Ascending aorta (tissue), 2 donors: ENCODE measurements around the gene PSMD2. TPM values are rescaled to one million over a fixed set of nuclear protein-coding genes. Genes with fewer than 3 reads are reported as not detected.

Experiments used
- DNase-seq, 2 donors: peaks; one replicate each; pipeline ENCODE4 v3.0.0-alpha.2; 2019; ENCODE audit warnings: low spot score in 2 of 2
- H3K27ac ChIP-seq, 2 donors: fragments of 200-600 bp; sonication (generic); one replicate each; pipeline ENCODE4 v1.5.1; 2016 to 2017; ENCODE audit warnings: mild to moderate bottlenecking in 1 of 2
- H3K27me3 ChIP-seq: fragments of 200-600 bp; sonication (generic); one replicate; pipeline ENCODE4 v1.5.1; 2017
- H3K36me3 ChIP-seq, 2 donors: fragments of 200-600 bp; sonication (generic); one replicate each; pipeline ENCODE4 v1.5.1; 2016
- H3K4me1 ChIP-seq, 2 donors: fragments of 200-600 bp; sonication (generic); one replicate each; pipeline ENCODE4 v1.5.1; 2016 to 2017; ENCODE audit warnings: mild to moderate bottlenecking in 1 of 2
- H3K4me3 ChIP-seq, 2 donors: fragments of 200-600 bp; sonication (generic); one replicate each; pipeline ENCODE4 v1.5.1; 2016 to 2017; ENCODE audit warnings: mild to moderate bottlenecking in 1 of 2
- H3K9me3 ChIP-seq, 2 donors: fragments of 200-600 bp; sonication (generic); one replicate each; pipeline ENCODE4 v1.5.1; 2016
- CTCF ChIP-seq, 3 experiments: fragments of 200-600 bp in 2 of 3; fragments of 450-650 bp in 1 of 3; sonication (generic) in 2 of 3; IDR thresholded peaks; one replicate each; pipeline ENCODE4 v1.5.1; 2016 to 2019; ENCODE audit warnings: antibody characterized with exemption in 3 of 3, mild to moderate bottlenecking in 1 of 3, moderate library complexity in 1 of 3
- intact Hi-C: fragments of 100-400 bp; cut with DNase I; formaldehyde crosslinking; loops from one replicate; pipeline ENCODE4 v1.15.1; 2023
- total RNA-seq: library from RNA; depleted of rRNA; stranded (reverse); fragments of >200 nt; gene quantifications from one replicate; pipeline ENCODE4 v1.1.0, GENCODE V29; 2016

The PSMD2 gene
- total RNA-seq, 1 donor from 2014 or later: 151 TPM

GRCh38 chr3:184347321-184348056 is 48.4 kb downstream of the PSMD2 start:
- Histone ChIP-seq H3K36me3 (peaks cover 26 to 31% of the 10 kb centered on the region in 2 donors), H3K4me1 (no peaks in the 10 kb centered on the region), H3K4me3 (no peak overlapping the region), H3K27ac (no peak overlapping the region), H3K9me3 (no peaks in the 10 kb centered on the region), H3K27me3 (no peaks in the 10 kb centered on the region)
- DNase-seq: no peak
- intact Hi-C loops: no loop called here
- no peak for TF ChIP-seq CTCF (IDR thresholded peaks at IDR 0.05)

GRCh38 chr3:184348057-184348382 is 49.0 kb downstream of the PSMD2 start:
- no peaks in the 10 kb centered on the region for H3K27me3 ChIP-seq
- intact Hi-C loops: no loop called here
- TF ChIP-seq CTCF (IDR thresholded peaks at IDR 0.05): no peak
- H3K27ac ChIP-seq: no peak overlapping the region
- H3K9me3 ChIP-seq: no peaks in the 10 kb centered on the region
- H3K4me3 ChIP-seq: no peak overlapping the region
- H3K4me1 ChIP-seq: no peaks in the 10 kb centered on the region
- no peak for DNase-seq
- peaks cover 20 to 26% of the 10 kb centered on the region in 2 donors for H3K36me3 ChIP-seq

- intact Hi-C loops: no loop called here
- no peaks in the 10 kb centered on the region for H3K4me1 ChIP-seq
Measured at GRCh38 chr3:184349563-184350470, 50.8 kb downstream of the PSMD2 start.

GRCh38 chr3:184350618-184351017 is 51.6 kb downstream of the PSMD2 start:
- H3K27me3 ChIP-seq: no peaks in the 10 kb centered on the region
- no peaks in the 10 kb centered on the region for H3K9me3 ChIP-seq
- H3K27ac ChIP-seq: no peak overlapping the region
- no peak for DNase-seq
- intact Hi-C loops: no loop called here
- TF ChIP-seq CTCF (IDR thresholded peaks at IDR 0.05): no peak
- H3K4me3 ChIP-seq: no peak overlapping the region
- H3K4me1 ChIP-seq: no peaks in the 10 kb centered on the region
- H3K36me3 ChIP-seq: peaks cover 0 to 4% of the 10 kb centered on the region in 2 donors

More at GRCh38 chr3:184349563-184350470, 50.8 kb downstream of the PSMD2 start:
- no peak overlapping the region for H3K4me3 ChIP-seq
- H3K9me3 ChIP-seq: no peaks in the 10 kb centered on the region
- no peak for DNase-seq
- no peaks in the 10 kb centered on the region for H3K27me3 ChIP-seq
- H3K36me3 ChIP-seq: peaks cover 5 to 8% of the 10 kb centered on the region in 2 donors
- no peak for TF ChIP-seq CTCF (IDR thresholded peaks at IDR 0.05)
- H3K27ac ChIP-seq: no peak overlapping the region

GRCh38 chr3:184351511-184352148 is 52.6 kb downstream of the PSMD2 start:
- no peaks in the 10 kb centered on the region for H3K27me3 ChIP-seq
- H3K9me3 ChIP-seq: no peaks in the 10 kb centered on the region
- H3K27ac ChIP-seq: no peak overlapping the region
- H3K4me1 ChIP-seq: no peaks in the 10 kb centered on the region
- no peak overlapping the region for H3K4me3 ChIP-seq
- TF ChIP-seq CTCF (IDR thresholded peaks at IDR 0.05): no peak
- peaks cover under 1 to 4% of the 10 kb centered on the region in 2 donors for H3K36me3 ChIP-seq
- DNase-seq: no peak
- intact Hi-C loops: no loop called here
